GM10847 (cell line): ENCODE data around the gene MS4A8.

ENCODE experiments used
- POLR2A ChIP-seq: IDR thresholded peaks from 2 replicates; pipeline ENCODE4 v1.6.1; 2011; ENCODE audit not compliant: insufficient read length; ENCODE audit errors: extremely low read depth

The MS4A8 gene, protein sequence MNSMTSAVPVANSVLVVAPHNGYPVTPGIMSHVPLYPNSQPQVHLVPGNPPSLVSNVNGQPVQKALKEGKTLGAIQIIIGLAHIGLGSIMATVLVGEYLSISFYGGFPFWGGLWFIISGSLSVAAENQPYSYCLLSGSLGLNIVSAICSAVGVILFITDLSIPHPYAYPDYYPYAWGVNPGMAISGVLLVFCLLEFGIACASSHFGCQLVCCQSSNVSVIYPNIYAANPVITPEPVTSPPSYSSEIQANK

DNA sequence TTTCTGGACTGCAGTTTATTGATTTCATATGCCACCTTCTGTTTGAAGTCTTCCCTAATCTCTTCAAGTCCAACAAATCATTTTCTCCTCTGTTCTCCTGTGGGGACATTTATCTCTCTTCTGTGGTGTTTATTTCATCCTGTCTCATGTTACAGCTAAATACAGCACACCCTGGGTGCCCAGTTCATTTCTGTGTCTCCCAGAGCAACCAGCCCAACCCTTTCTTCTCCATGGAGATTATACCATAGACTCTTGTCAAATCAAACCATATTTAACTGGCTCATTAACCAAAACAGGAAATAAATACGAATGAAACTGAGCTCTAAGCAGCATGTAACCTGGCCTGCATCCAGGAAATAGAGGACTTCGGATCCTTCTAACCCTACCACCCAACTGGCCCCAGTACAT is at the start of gene MS4A8:
Gene MS4A8 (plus strand): TSS at position 329 of the 408 bp plus-strand sequence. CDS start 1,249 bp downstream, outside the sequence.
- TF ChIP-seq POLR2A, result no peak

GRCh38 chr11:60657888-60658287 is 41.5 kb upstream of the MS4A8 start:
- no peak for TF ChIP-seq POLR2A

DNA sequence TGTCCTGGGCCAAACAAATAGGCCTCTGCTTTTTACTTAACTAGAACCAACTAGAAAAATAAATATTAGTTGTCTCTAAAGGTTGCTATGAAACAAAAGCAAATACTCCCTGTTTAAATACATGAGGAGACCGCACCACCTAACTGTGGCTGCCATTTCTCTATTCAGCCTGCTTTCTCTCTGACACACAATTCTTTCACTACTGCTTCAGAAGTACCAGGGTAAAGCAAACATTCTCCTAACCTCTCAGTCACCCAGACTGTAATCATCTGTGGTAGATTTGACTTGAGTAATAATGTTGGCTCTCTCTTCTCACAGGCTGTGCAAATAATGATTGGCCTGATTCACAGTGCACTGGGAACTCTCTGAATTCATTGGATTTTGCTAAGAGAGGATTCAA is 41.0 kb upstream of the MS4A8 start:
- TF ChIP-seq POLR2A, result no peak

GRCh38 chr11:60672255-60672654 is 27.2 kb upstream of the MS4A8 start:
- TF ChIP-seq POLR2A, result no peak

GRCh38 chr11:60679879-60680278 is 19.5 kb upstream of the MS4A8 start:
- no peak for TF ChIP-seq POLR2A

- no peak for TF ChIP-seq POLR2A
Measured at GRCh38 chr11:60680455-60681119, 18.8 kb upstream of the MS4A8 start.

- no peak for TF ChIP-seq POLR2A
Measured at GRCh38 chr11:60691661-60692060, 7.8 kb upstream of the MS4A8 start.

GRCh38 chr11:60699936-60700335 is 524 bp downstream of the MS4A8 start:
- TF ChIP-seq POLR2A, result no peak

DNA sequence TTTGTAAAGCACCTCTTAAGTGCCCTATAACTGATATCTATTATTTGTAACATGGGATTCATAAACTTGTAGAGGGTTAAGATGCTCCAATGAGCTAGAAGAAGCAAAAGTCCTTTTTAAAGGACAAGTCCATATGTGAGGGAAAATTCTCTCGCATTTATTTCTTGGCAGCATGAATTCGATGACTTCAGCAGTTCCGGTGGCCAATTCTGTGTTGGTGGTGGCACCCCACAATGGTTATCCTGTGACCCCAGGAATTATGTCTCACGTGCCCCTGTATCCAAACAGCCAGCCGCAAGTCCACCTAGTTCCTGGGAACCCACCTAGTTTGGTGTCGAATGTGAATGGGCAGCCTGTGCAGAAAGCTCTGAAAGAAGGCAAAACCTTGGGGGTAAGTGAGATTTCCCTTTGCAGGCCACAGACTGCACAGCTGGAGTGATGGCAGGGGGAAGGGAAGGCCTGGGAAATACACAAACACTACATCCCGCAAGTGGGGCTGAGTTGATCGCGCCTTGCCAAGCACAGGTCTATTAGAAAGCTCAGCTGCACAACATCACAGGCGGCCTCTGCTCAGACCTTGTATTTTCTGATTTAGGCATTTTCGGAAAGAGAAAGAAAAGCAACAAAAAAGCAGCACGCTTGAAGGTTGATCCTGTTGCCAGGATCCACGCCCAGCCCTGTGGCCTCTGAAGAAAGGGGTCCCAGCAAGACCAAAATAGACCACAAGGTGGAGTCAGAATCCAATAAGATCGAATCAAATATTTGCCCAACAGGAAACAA is 1.5 kb downstream of the MS4A8 start:
- no peak for TF ChIP-seq POLR2A

GRCh38 chr11:60701469-60701818 is 2.0 kb downstream of the MS4A8 start:
- TF ChIP-seq POLR2A, result no peak

DNA sequence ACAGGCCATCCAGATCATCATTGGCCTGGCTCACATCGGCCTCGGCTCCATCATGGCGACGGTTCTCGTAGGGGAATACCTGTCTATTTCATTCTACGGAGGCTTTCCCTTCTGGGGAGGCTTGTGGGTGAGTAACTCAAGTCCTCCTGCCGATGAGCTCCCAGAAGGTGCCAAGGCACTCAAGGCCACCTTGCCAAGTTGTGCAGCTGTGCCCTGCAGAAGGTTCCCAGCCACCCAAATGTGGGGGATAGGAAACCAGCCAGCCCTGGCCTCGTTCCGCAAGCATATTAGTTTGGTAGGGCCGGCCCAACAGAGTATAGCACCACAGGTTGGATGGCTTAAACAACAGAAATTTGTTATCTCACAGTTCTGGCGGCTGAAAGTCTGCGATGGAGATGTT is 4.0 kb downstream of the MS4A8 start:
- no peak for TF ChIP-seq POLR2A

DNA sequence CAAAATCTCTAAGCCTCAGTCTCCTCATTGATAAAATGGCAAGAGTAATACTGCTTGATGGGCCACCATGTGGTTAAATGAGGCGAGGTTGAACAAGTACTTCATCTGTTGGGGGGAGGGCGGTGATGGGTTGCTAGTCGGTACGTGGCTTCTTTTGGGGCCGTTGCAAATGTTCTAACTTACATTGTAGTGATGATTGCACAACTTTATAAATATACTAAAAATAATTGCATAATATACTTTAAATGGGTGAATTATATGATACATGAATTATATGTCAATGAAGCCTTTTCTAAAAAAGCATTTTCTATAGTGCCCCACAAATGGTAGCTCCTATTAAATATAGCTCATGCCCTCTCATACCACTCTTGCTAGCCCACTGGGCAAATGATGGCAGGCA is 6.5 kb downstream of the MS4A8 start:
- TF ChIP-seq POLR2A, result no peak

GRCh38 chr11:60706931-60707330 is 7.5 kb downstream of the MS4A8 start:
- TF ChIP-seq POLR2A, result no peak

DNA sequence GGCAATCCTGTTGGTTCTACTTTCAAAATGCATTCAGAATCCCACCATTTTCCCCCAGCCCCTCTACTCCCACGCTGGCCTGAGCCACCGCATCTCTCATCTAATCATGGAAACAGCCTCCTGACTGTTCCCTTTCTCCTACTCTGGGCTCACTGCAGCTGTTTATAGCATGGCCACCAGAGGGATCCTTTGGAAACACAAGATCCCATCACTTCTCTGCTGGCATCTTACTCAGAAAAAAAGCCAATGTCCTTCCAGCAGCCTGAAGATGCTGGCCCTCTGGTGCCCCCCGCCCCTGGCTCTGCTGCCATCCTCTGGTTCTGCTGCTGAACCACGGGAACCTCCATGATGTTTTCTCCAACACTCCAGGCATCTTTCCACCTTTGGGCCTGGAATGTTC is 11.1 kb downstream of the MS4A8 start:
- TF ChIP-seq POLR2A, result no peak

DNA sequence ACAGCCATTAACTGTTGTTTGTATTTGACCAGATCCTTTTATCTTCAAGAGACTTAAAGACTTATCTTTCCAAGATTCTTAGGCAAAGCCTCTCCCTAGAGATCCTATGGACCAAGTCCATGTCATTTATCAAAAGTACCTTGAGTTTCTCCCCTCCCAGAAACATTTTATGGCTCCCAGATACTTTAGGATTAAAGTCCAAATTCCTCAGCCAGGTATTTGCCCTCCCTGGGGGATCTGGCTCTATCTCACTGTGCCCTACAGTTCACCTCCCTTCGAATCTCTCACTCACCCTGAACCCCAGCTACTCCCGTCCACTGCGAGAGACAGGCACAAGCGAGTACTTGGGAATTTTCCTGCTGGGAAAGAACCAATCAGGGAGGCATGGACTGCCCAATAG is 11.9 kb downstream of the MS4A8 start:
- TF ChIP-seq POLR2A, result no peak

DNA sequence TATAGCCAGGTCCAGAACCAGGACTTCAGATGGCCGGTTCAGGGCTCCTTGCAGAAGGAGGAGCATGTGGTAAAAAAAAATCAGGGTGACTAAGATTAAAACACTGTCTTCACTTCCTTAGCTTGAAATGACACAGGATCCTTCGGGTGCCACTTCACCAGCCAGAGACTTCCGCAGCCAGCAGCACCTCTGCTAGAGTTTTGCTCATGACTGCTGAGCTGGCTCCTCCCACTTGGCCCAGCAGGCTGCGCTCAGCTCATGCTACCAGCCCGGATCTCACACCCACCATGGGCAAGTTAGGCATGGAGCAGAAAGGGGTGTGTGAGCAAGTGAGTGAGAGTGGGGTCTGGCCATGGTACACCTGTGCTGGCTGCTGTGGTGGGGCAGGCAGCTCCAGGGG is 18.5 kb downstream of the MS4A8 start:
- no peak for TF ChIP-seq POLR2A
